CD14-positive monocyte (primary cell): ENCODE data around the gene ZC3H10. TPM values are rescaled to one million over a fixed set of nuclear protein-coding genes. Genes with fewer than 3 reads are reported as not detected.
A peak's percentile ranks its signal among the peaks of the same experiment; 100 is the strongest.
"Not testable (repeated sequence)": the region's sequence is repeated elsewhere in the genome, so short reads cannot be mapped to it uniquely, and the experiment has no call there.

ENCODE experiments used
- DNase-seq, 3 donors: peaks; one replicate each; pipeline ENCODE4 v3.0.0-alpha.2; 2011 to 2022
- H2AFZ ChIP-seq: 2 replicates; pipeline ENCODE4 v1.6.0; 2012; ENCODE audit warnings: mild to moderate bottlenecking, low read depth, low read length, inconsistent platforms; ENCODE audit not compliant: insufficient read depth, poor library complexity, severe bottlenecking
- H3K27ac ChIP-seq, 2 donors: 1 replicate in 1 of 2; 2 replicates in 1 of 2; pipeline ENCODE4 v1.5.1; 2012 to 2013; ENCODE audit warnings: low read length in 2 of 2, control low read depth in 1 of 2, inconsistent platforms in 1 of 2, low read depth in 1 of 2, mild to moderate bottlenecking in 1 of 2
- H3K27me3 ChIP-seq, 2 donors: one replicate each; pipeline versions ENCODE4 v1.6.0 to v1.6.1; 2011 to 2013; ENCODE audit warnings: low read length in 2 of 2; ENCODE audit not compliant: control insufficient read depth in 2 of 2, insufficient read depth in 2 of 2
- H3K36me3 ChIP-seq, 2 donors: replicated peaks in 1 of 2; 1 replicate in 1 of 2; 2 replicates in 1 of 2; pipeline versions ENCODE4 v1.5.1 to v1.6.1; 2012 to 2013; ENCODE audit warnings: low read length in 2 of 2, control low read depth in 1 of 2, inconsistent platforms in 1 of 2, mild to moderate bottlenecking in 1 of 2; ENCODE audit not compliant: insufficient read depth in 2 of 2, control insufficient read depth in 1 of 2
- H3K4me1 ChIP-seq, 2 donors: 1 replicate in 1 of 2; 2 replicates in 1 of 2; pipeline versions ENCODE4 v1.5.1 to v1.6.1; 2012 to 2013; ENCODE audit warnings: low read length in 2 of 2, control low read depth in 1 of 2, inconsistent platforms in 1 of 2, mild to moderate bottlenecking in 1 of 2, moderate library complexity in 1 of 2; ENCODE audit not compliant: insufficient read depth in 2 of 2, control insufficient read depth in 1 of 2
- H3K4me2 ChIP-seq: replicated peaks from 2 replicates; pipeline ENCODE3; 2012; ENCODE audit warnings: low read length, moderate library complexity, mild to moderate bottlenecking; ENCODE audit not compliant: poor library complexity, severe bottlenecking; ENCODE audit errors: extremely low read depth
- H3K4me3 ChIP-seq, 3 experiments: fragments of 200-600 bp in 1 of 3; sonication (generic) in 1 of 3; replicated peaks in 1 of 3; 1 replicate in 2 of 3; 2 replicates in 1 of 3; pipeline ENCODE4 v1.5.1; 2011 to 2013; ENCODE audit warnings: low read length in 3 of 3, mild to moderate bottlenecking in 3 of 3, control low read depth in 2 of 3, low read depth in 2 of 3, inconsistent platforms in 1 of 3, moderate library complexity in 1 of 3
- H3K79me2 ChIP-seq: 2 replicates; pipeline ENCODE4 v1.6.0; 2012; ENCODE audit warnings: mild to moderate bottlenecking, control low read depth, inconsistent platforms, low read length, moderate library complexity; ENCODE audit not compliant: insufficient read depth
- H3K9ac ChIP-seq: 2 replicates; pipeline ENCODE4 v1.6.0; 2017; ENCODE audit warnings: low read length, mild to moderate bottlenecking; ENCODE audit not compliant: insufficient read depth, poor library complexity, severe bottlenecking
- H3K9me3 ChIP-seq, 2 donors: replicated peaks in 1 of 2; 1 replicate in 1 of 2; 2 replicates in 1 of 2; pipeline versions ENCODE4 v1.5.1 to v1.6.1; 2012 to 2013; ENCODE audit warnings: low read length in 2 of 2, control low read depth in 1 of 2; ENCODE audit not compliant: control insufficient read depth in 1 of 2, insufficient read depth in 1 of 2
- H4K20me1 ChIP-seq: 2 replicates; pipeline ENCODE4 v1.6.0; 2012; ENCODE audit warnings: mild to moderate bottlenecking, low read length, control low read depth, moderate library complexity; ENCODE audit not compliant: insufficient read depth
- H3K27ac Mint-ChIP-seq, 7 donors: one replicate each; pipeline ENCODE4 v1.8.0; 2020; ENCODE audit warnings: mild to moderate bottlenecking in 7 of 7, mixed read lengths in 7 of 7, moderate library complexity in 6 of 7, inconsistent platforms in 2 of 7
- H3K27me3 Mint-ChIP-seq, 3 donors: one replicate each; pipeline ENCODE4 v1.8.0; 2021 to 2022; ENCODE audit warnings: low read depth in 3 of 3, mild to moderate bottlenecking in 3 of 3, mixed read lengths in 3 of 3, moderate library complexity in 3 of 3, inconsistent platforms in 1 of 3
- H3K36me3 Mint-ChIP-seq, 2 donors: one replicate each; pipeline ENCODE4 v1.8.0; 2020; ENCODE audit warnings: mixed read lengths in 2 of 2, inconsistent platforms in 1 of 2, mild to moderate bottlenecking in 1 of 2
- H3K4me1 Mint-ChIP-seq: one replicate; pipeline ENCODE4 v1.8.0; 2020; ENCODE audit warnings: mild to moderate bottlenecking, mixed read lengths
- H3K4me3 Mint-ChIP-seq, 2 donors: one replicate each; pipeline ENCODE4 v1.8.0; 2020; ENCODE audit warnings: mild to moderate bottlenecking in 2 of 2, mixed read lengths in 2 of 2, moderate library complexity in 1 of 2
- H3K9me3 Mint-ChIP-seq, 7 donors: one replicate each; pipeline ENCODE4 v1.8.0; 2020 to 2022; ENCODE audit warnings: mixed read lengths in 7 of 7, mild to moderate bottlenecking in 6 of 7, moderate library complexity in 6 of 7, inconsistent platforms in 2 of 7
- CTCF ChIP-seq: fragments of 200-600 bp; IDR thresholded peaks from one replicate; pipeline ENCODE4 v1.8.0; 2022; ENCODE audit warnings: antibody characterized with exemption, mild to moderate bottlenecking
- WGBS: methylation state at CpG from one replicate; pipeline ENCODE4 v1.1.5; 2013; ENCODE audit warnings: missing lambda C conversion rate; ENCODE audit not compliant: insufficient coverage; 5-methylcytosine and 5-hydroxymethylcytosine counted together
- intact Hi-C, 2 donors: fragments of 100-400 bp; cut with micrococcal nuclease; formaldehyde crosslinking; loops; one replicate each; pipeline versions ENCODE4 v1.15.0 to v1.15.1; 2023
- polyA plus RNA-seq, 3 donors: library from polyadenylated mRNA; depleted of rRNA in 1 of 3; unstranded in 2 of 3; stranded (reverse) in 1 of 3; fragments of 300-500 nt in 2 of 3; fragments of >200 nt in 1 of 3; fragmentation: Illumina TruSeq in 2 of 3; gene quantifications; 1 replicate in 2 of 3; 2 replicates in 1 of 3; pipeline ENCODE4 v1.2.3, GENCODE V29; 2012 to 2021

Gene ZC3H10
- polyA plus RNA-seq, 3 donors = 1.7 to 3.1 (median 1.8) TPM

- Histone ChIP-seq H3K27ac (no peak overlapping the region), H3K9me3 (no peaks in the 10 kb centered on the region), H3K4me3 (no peak overlapping the region), H3K36me3 (peaks cover under 1 to 2% of the 10 kb centered on the region in 2 donors), H3K9ac (no peak overlapping the region), H3K4me1 (peaks cover 46 to 56% of the 10 kb centered on the region in 2 donors), H3K4me2 (no peak overlapping the region), H3K79me2 (peaks cover 27% of the 10 kb centered on the region), H4K20me1 (peaks cover 12% of the 10 kb centered on the region), H3K27me3 (no peaks in the 10 kb centered on the region), H2AFZ (no peak overlapping the region)
- intact Hi-C loops = loop anchor here in 1 of 2 donors (5.0 kb wide), 1 partner anchor 38 kb away; the partner anchor contains the start of genes RPL41 and ZC3H10
- Mint-ChIP-seq H3K4me3 (no peak overlapping the region), H3K4me1 (peaks cover 46% of the 10 kb centered on the region), H3K9me3 (no peaks in the 10 kb centered on the region), H3K36me3 (peaks cover 5 to 8% of the 10 kb centered on the region in 2 donors), H3K27me3 (peaks cover 0 to 3% (median 2%) of the 10 kb centered on the region in 3 donors), H3K27ac (peak overlapping the region in 1 of 7 donors; percentile 45)
- no peak for DNase-seq
- WGBS = 100% methylated on average over 3 of the region's 5 CpGs
- no peak for TF ChIP-seq CTCF
Observed at GRCh38 chr12:56154818-56155217, 36.8 kb downstream of the ZC3H10 start.

GRCh38 chr12:56155256-56155845, 37.3 kb downstream of the ZC3H10 start:
- no peak for DNase-seq
- Mint-ChIP-seq H3K27me3 (peaks cover 0 to 3% (median 2%) of the 10 kb centered on the region in 3 donors), H3K36me3 (peaks cover 11% of the 10 kb centered on the region in 2 donors), H3K4me1 (peaks cover 47% of the 10 kb centered on the region), H3K27ac (peak overlapping the region in 3 of 7 donors; percentile 18 to 45 (median 31)), H3K9me3 (no peaks in the 10 kb centered on the region), H3K4me3 (no peak overlapping the region)
- WGBS = 97% methylated on average over 7 of the region's 11 CpGs
- H4K20me1 ChIP-seq = peaks cover 17% of the 10 kb centered on the region
- H3K4me3 ChIP-seq = no peak overlapping the region
- H3K79me2 ChIP-seq = peaks cover 33% of the 10 kb centered on the region
- no peak overlapping the region for H3K27ac ChIP-seq
- no peak overlapping the region for H3K9ac ChIP-seq
- TF ChIP-seq CTCF = no peak
- no peaks in the 10 kb centered on the region for H3K27me3 ChIP-seq
- no peak overlapping the region for H3K4me2 ChIP-seq
- H3K9me3 ChIP-seq = no peaks in the 10 kb centered on the region
- no peak overlapping the region for H2AFZ ChIP-seq
- peaks cover 6 to 8% of the 10 kb centered on the region in 2 donors for H3K36me3 ChIP-seq
- intact Hi-C loops = no loop called here
- peaks cover 48 to 58% of the 10 kb centered on the region in 2 donors for H3K4me1 ChIP-seq

- 100% methylated on average over 10 of the region's 21 CpGs for WGBS
- peak overlapping the region; percentile 97 to 99 for H3K4me3 Mint-ChIP-seq
- Histone ChIP-seq H3K4me1 (peaks cover 47 to 57% of the 10 kb centered on the region in 2 donors), H3K9ac (peak overlapping the region; percentile 61), H3K4me3 (peak overlapping the region; percentile 35 to 96 (median 77)), H3K36me3 (peaks cover 19 to 21% of the 10 kb centered on the region in 2 donors), H3K4me2 (peak overlapping the region; percentile 86), H4K20me1 (peaks cover 30% of the 10 kb centered on the region), H3K79me2 (peaks cover 45% of the 10 kb centered on the region), H3K27ac (peak overlapping the region in 1 of 2 donors; percentile 80), H2AFZ (peak overlapping the region; percentile 88)
- H3K9me3 Mint-ChIP-seq, H3K9me3 ChIP-seq, H3K27me3 Mint-ChIP-seq, H3K27me3 ChIP-seq, intact Hi-C loops: not testable (repeated sequence)
- peaks cover 49% of the 10 kb centered on the region for H3K4me1 Mint-ChIP-seq
- H3K27ac Mint-ChIP-seq = peak overlapping the region; percentile 50 to 99 (median 98)
- H3K36me3 Mint-ChIP-seq = peaks cover 21 to 23% of the 10 kb centered on the region in 2 donors
- DNase-seq = peak in 2 of 3 donors; percentile 17 to 64
Observed at GRCh38 chr12:56156464-56157200, 38.6 kb downstream of the ZC3H10 start.
